HEK293 (cell line): ENCODE measurements around the gene GJC1.
A peak's percentile ranks its signal among the peaks of the same experiment; 100 is the strongest.

ENCODE experiments used
- CTCF ChIA-PET: fragments of 350-600 bp; formaldehyde crosslinking; extraction: SDS; loops from one replicate; lab custom pipeline; 2021; ENCODE audit warnings: antibody characterized with exemption; lab: Yijun Ruan, JAX
- POLR2A ChIA-PET: fragments of 300-600 bp; formaldehyde crosslinking; extraction: SDS; loops from one replicate; lab custom pipeline; 2020; ENCODE audit warnings: antibody characterized with exemption, inconsistent platforms; lab: Yijun Ruan, JAX
- H3K27ac ChIP-seq: fragments of 200-500 bp; sonication (Bioruptor generic); 2 replicates; pipeline ENCODE4 v1.5.1; 2014; ENCODE audit warnings: low read depth, low read length, control low read depth, inconsistent platforms; ENCODE audit errors: extremely low read depth
- H3K36me3 ChIP-seq, 2 experiments: fragments of 200-500 bp in 1 of 2; sonication (Bioruptor generic) in 1 of 2; 1 replicate in 1 of 2; 2 replicates in 1 of 2; pipeline ENCODE4 v1.5.1; 2014 to 2017; ENCODE audit warnings: inconsistent platforms in 2 of 2, low read length in 2 of 2; ENCODE audit not compliant: control insufficient read depth in 2 of 2, insufficient read depth in 1 of 2
- H3K4me1 ChIP-seq: fragments of 200-500 bp; sonication (Bioruptor generic); 2 replicates; pipeline ENCODE4 v1.5.1; 2014; ENCODE audit warnings: mild to moderate bottlenecking, low read length, inconsistent platforms; ENCODE audit not compliant: control insufficient read depth, insufficient read depth
- H3K4me3 ChIP-seq: 2 replicates; pipeline ENCODE4 v1.5.1; 2011; ENCODE audit warnings: low read depth, mild to moderate bottlenecking, control low read depth, low read length, moderate library complexity
- H3K9me3 ChIP-seq: fragments of 200-500 bp; sonication (Bioruptor generic); 2 replicates; pipeline ENCODE4 v1.5.1; 2014; ENCODE audit warnings: low read depth, low read length, inconsistent platforms; ENCODE audit not compliant: control insufficient read depth, insufficient read depth
- EGR2 ChIP-seq: fragments of 450-650 bp; formaldehyde crosslinking; IDR thresholded peaks from 2 replicates; pipeline ENCODE4 v1.5.1; 2016; ENCODE audit warnings: low read depth, missing biosample characterization, missing genetic modification characterization
- GFI1B ChIP-seq: fragments of 450-650 bp; formaldehyde crosslinking; IDR thresholded peaks from 2 replicates; pipeline ENCODE4 v1.5.1; 2016; ENCODE audit warnings: missing biosample characterization, missing genetic modification characterization
- GLI4 ChIP-seq: fragments of 450-650 bp; formaldehyde crosslinking; IDR thresholded peaks from 2 replicates; pipeline ENCODE4 v1.5.1; 2016; ENCODE audit warnings: missing biosample characterization, missing genetic modification characterization
- GLIS1 ChIP-seq: fragments of 450-650 bp; formaldehyde crosslinking; IDR thresholded peaks from 2 replicates; pipeline ENCODE4 v1.5.1; 2016; ENCODE audit warnings: missing biosample characterization, missing genetic modification characterization
- KLF8 ChIP-seq: fragments of 450-650 bp; formaldehyde crosslinking; IDR thresholded peaks from 2 replicates; pipeline ENCODE4 v1.5.1; 2016; ENCODE audit warnings: missing biosample characterization, missing genetic modification characterization
- OSR2 ChIP-seq: fragments of 450-650 bp; formaldehyde crosslinking; IDR thresholded peaks from 2 replicates; pipeline ENCODE4 v1.5.1; 2016; ENCODE audit warnings: missing biosample characterization, missing genetic modification characterization
- PRDM6 ChIP-seq: fragments of 450-650 bp; formaldehyde crosslinking; IDR thresholded peaks from 2 replicates; pipeline ENCODE4 v1.5.1; 2017; ENCODE audit warnings: missing biosample characterization, missing genetic modification characterization
- YY2 ChIP-seq: fragments of 450-650 bp; formaldehyde crosslinking; IDR thresholded peaks from 2 replicates; pipeline ENCODE4 v1.5.1; 2016; ENCODE audit warnings: missing biosample characterization, missing genetic modification characterization
- ZBTB1 ChIP-seq: fragments of 450-650 bp; formaldehyde crosslinking; IDR thresholded peaks from 2 replicates; pipeline ENCODE4 v1.5.1; 2016; ENCODE audit warnings: missing biosample characterization, missing genetic modification characterization
- ZNF112 ChIP-seq: fragments of 450-650 bp; formaldehyde crosslinking; IDR thresholded peaks from 2 replicates; pipeline ENCODE4 v1.5.0; 2017; ENCODE audit warnings: missing biosample characterization, missing genetic modification characterization
- ZNF132 ChIP-seq: fragments of 450-650 bp; formaldehyde crosslinking; IDR thresholded peaks from 2 replicates; pipeline ENCODE4 v1.5.1; 2017; ENCODE audit warnings: missing biosample characterization, missing genetic modification characterization, borderline replicate concordance
- ZNF133 ChIP-seq: fragments of 450-650 bp; formaldehyde crosslinking; IDR thresholded peaks from 2 replicates; pipeline ENCODE4 v1.5.1; 2016; ENCODE audit warnings: missing biosample characterization, missing genetic modification characterization
- ZNF146 ChIP-seq: fragments of 450-650 bp; formaldehyde crosslinking; IDR thresholded peaks from 2 replicates; pipeline ENCODE4 v1.5.1; 2016; ENCODE audit warnings: missing biosample characterization, missing genetic modification characterization
- ZNF202 ChIP-seq: fragments of 450-650 bp; formaldehyde crosslinking; IDR thresholded peaks from 2 replicates; pipeline ENCODE4 v1.5.1; 2016; ENCODE audit warnings: missing biosample characterization, missing genetic modification characterization, borderline replicate concordance
- ZNF211 ChIP-seq: fragments of 450-650 bp; formaldehyde crosslinking; IDR thresholded peaks from 2 replicates; pipeline ENCODE4 v1.5.1; 2016; ENCODE audit warnings: low read depth, missing biosample characterization, missing genetic modification characterization
- ZNF214 ChIP-seq: fragments of 450-650 bp; formaldehyde crosslinking; IDR thresholded peaks from 2 replicates; pipeline ENCODE4 v1.5.1; 2017; ENCODE audit warnings: missing biosample characterization, mild to moderate bottlenecking, missing genetic modification characterization, borderline replicate concordance
- ZNF24 ChIP-seq: fragments of 450-650 bp; formaldehyde crosslinking; IDR thresholded peaks from 2 replicates; pipeline ENCODE4 v1.5.1; 2016; ENCODE audit warnings: missing biosample characterization, missing genetic modification characterization
- ZNF292 ChIP-seq: fragments of 450-650 bp; formaldehyde crosslinking; IDR thresholded peaks from 2 replicates; pipeline ENCODE4 v1.5.1; 2016; ENCODE audit warnings: low read depth, missing biosample characterization, missing genetic modification characterization, borderline replicate concordance
- ZNF350 ChIP-seq: fragments of 450-650 bp; formaldehyde crosslinking; IDR thresholded peaks from 2 replicates; pipeline ENCODE4 v1.5.0; 2017; ENCODE audit warnings: missing biosample characterization, mild to moderate bottlenecking, missing genetic modification characterization
- ZNF354C ChIP-seq: fragments of 450-650 bp; formaldehyde crosslinking; IDR thresholded peaks from 2 replicates; pipeline ENCODE4 v1.5.1; 2016; ENCODE audit warnings: missing biosample characterization, missing genetic modification characterization, low read depth, borderline replicate concordance
- ZNF48 ChIP-seq: fragments of 450-650 bp; formaldehyde crosslinking; IDR thresholded peaks from 2 replicates; pipeline ENCODE4 v1.5.1; 2016; ENCODE audit warnings: missing biosample characterization, missing genetic modification characterization
- ZNF529 ChIP-seq: fragments of 450-650 bp; formaldehyde crosslinking; IDR thresholded peaks from 2 replicates; pipeline ENCODE4 v1.5.1; 2017; ENCODE audit warnings: missing genetic modification characterization, missing biosample characterization; ENCODE audit not compliant: insufficient replicate concordance
- ZNF544 ChIP-seq: fragments of 450-650 bp; formaldehyde crosslinking; IDR thresholded peaks from 2 replicates; pipeline ENCODE4 v1.5.0; 2017; ENCODE audit warnings: missing biosample characterization, missing genetic modification characterization
- ZNF571 ChIP-seq: fragments of 450-650 bp; formaldehyde crosslinking; IDR thresholded peaks from 2 replicates; pipeline ENCODE4 v1.5.0; 2017; ENCODE audit warnings: missing biosample characterization, missing genetic modification characterization
- ZNF664 ChIP-seq: fragments of 450-650 bp; formaldehyde crosslinking; IDR thresholded peaks from 2 replicates; pipeline ENCODE4 v1.5.1; 2016; ENCODE audit warnings: missing biosample characterization, missing genetic modification characterization
- ZNF777 ChIP-seq: fragments of 450-650 bp; formaldehyde crosslinking; IDR thresholded peaks from 2 replicates; pipeline ENCODE4 v1.5.1; 2017; ENCODE audit warnings: missing biosample characterization, missing genetic modification characterization, borderline replicate concordance
- ZNF843 ChIP-seq: fragments of 450-650 bp; formaldehyde crosslinking; IDR thresholded peaks from 2 replicates; pipeline ENCODE4 v1.5.1; 2016; ENCODE audit warnings: missing biosample characterization, missing genetic modification characterization
- ZSCAN30 ChIP-seq: fragments of 450-650 bp; IDR thresholded peaks from 2 replicates; pipeline ENCODE4 v1.5.1; 2018; ENCODE audit warnings: missing biosample characterization, mild to moderate bottlenecking, missing genetic modification characterization, moderate library complexity
- TF ChIP-seq, protein P1 (sequence below): fragments of 450-650 bp; formaldehyde crosslinking; IDR thresholded peaks from 2 replicates; pipeline ENCODE4 v1.5.1; 2016; ENCODE audit warnings: missing biosample characterization, missing genetic modification characterization
- TF ChIP-seq, protein P2 (sequence below): fragments of 450-650 bp; formaldehyde crosslinking; IDR thresholded peaks from 2 replicates; pipeline ENCODE4 v1.5.1; 2017; ENCODE audit warnings: missing biosample characterization, missing genetic modification characterization
- TF ChIP-seq, protein P3 (sequence below): fragments of 450-650 bp; formaldehyde crosslinking; IDR thresholded peaks from 2 replicates; pipeline ENCODE4 v1.5.1; 2017; ENCODE audit warnings: missing biosample characterization, mild to moderate bottlenecking, missing genetic modification characterization, moderate library complexity

The GJC1 gene

DNA sequence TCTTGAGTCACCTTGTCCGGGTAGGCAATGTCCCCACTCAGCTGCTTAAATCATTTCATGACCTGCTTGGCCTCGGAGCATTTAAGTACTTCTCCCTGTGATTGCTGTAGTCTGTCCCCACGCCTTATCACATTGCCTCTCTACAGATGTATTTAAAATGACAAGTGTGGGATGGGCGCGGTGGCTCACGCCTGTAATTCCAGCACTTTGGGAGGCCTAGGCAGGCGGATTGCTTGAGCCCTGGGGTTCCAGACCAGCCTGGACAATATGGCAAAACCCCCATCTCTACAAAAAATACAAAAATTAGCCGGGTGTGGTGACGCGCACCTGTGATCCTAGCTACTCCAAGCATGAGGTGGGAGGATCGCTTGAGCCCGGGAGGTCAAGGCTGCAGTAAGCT is 1.3 kb upstream of the GJC1 start (continued):
- TF ChIP-seq GLIS1 (tag by site-specific recombination) (0 out of 2 replicates have a peak, but pooled peaks have one; percentile 5), ZNF202 (no peak)

- H3K27ac ChIP-seq, result peak overlapping the region; percentile 93
- ChIA-PET POLR2A (interaction anchor here (0.9 to 1.2 kb wide), 3 partner anchors 36 to 318 kb away, joined by 3 to 9 read pairs (median 5); partner anchors contain the start of gene HEXIM1), CTCF (interaction anchor here (0.6 to 3.2 kb wide), 9 partner anchors 8 to 156 kb away, joined by 3 to 40 read pairs (median 5); no protein-coding TSS in a partner anchor)
- TF ChIP-seq ZNF354C (tag by site-specific recombination) (no peak), ZNF350 (tag by site-specific recombination) (no peak), PRDM6 (tag by site-specific recombination) (no peak), YY2 (tag by site-specific recombination) (no peak), ZNF777 (no peak), ZNF664 (tag by site-specific recombination) (no peak), ZNF544 (no peak), ZNF24 (tag by site-specific recombination) (no peak), OSR2 (tag by site-specific recombination) (no peak), ZSCAN30 (tag by site-specific recombination) (no peak), ZNF133 (tag by site-specific recombination) (no peak), KLF8 (tag by site-specific recombination) (peak; percentile 22; the same call in 1 of the 2 replicates), ZNF214 (tag by site-specific recombination) (no peak), ZNF571 (tag by site-specific recombination) (no peak), ZNF132 (tag by site-specific recombination) (no peak), ZBTB1 (tag by site-specific recombination) (no peak), ZNF48 (tag by site-specific recombination) (no peak), ZNF146 (no peak), GLI4 (0 out of 2 replicates have a peak, but pooled peaks have one; percentile 32), ZNF211 (tag by site-specific recombination) (no peak), ZNF843 (tag by site-specific recombination) (no peak), ZNF292 (no peak), ZNF529 (tag by site-specific recombination) (no peak), EGR2 (tag by site-specific recombination) (peak; percentile 65), ZNF112 (tag by site-specific recombination) (no peak), GFI1B (no peak)
- TF ChIP-seq, protein P1, sequence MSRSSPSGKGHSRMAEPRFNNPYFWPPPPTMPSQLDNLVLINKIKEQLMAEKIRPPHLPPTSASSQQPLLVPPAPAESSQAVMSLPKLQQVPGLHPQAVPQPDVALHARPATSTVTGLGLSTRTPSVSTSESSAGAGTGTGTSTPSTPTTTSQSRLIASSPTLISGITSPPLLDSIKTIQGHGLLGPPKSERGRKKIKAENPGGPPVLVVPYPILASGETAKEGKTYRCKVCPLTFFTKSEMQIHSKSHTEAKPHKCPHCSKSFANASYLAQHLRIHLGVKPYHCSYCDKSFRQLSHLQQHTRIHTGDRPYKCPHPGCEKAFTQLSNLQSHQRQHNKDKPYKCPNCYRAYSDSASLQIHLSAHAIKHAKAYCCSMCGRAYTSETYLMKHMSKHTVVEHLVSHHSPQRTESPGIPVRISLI (tag by site-specific recombination), result no peak
- TF ChIP-seq, protein P2, sequence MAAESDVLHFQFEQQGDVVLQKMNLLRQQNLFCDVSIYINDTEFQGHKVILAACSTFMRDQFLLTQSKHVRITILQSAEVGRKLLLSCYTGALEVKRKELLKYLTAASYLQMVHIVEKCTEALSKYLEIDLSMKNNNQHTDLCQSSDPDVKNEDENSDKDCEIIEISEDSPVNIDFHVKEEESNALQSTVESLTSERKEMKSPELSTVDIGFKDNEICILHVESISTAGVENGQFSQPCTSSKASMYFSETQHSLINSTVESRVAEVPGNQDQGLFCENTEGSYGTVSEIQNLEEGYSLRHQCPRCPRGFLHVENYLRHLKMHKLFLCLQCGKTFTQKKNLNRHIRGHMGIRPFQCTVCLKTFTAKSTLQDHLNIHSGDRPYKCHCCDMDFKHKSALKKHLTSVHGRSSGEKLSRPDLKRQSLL, result no peak
- TF ChIP-seq, protein P3, sequence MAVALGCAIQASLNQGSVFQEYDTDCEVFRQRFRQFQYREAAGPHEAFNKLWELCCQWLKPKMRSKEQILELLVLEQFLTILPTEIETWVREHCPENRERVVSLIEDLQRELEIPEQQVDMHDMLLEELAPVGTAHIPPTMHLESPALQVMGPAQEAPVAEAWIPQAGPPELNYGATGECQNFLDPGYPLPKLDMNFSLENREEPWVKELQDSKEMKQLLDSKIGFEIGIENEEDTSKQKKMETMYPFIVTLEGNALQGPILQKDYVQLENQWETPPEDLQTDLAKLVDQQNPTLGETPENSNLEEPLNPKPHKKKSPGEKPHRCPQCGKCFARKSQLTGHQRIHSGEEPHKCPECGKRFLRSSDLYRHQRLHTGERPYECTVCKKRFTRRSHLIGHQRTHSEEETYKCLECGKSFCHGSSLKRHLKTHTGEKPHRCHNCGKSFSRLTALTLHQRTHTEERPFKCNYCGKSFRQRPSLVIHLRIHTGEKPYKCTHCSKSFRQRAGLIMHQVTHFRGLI, result no peak
Observed at GRCh38 chr17:44830359-44831288, 537 bp upstream of the GJC1 start.

More at GRCh38 chr17:44830359-44831288, 537 bp upstream of the GJC1 start:
- H3K9me3 ChIP-seq, result no peaks in the 10 kb centered on the region
- H3K4me3 ChIP-seq, result peak overlapping the region; percentile 78
- H3K36me3 ChIP-seq, result no peaks in the 10 kb centered on the region; a peak in 1 of 3 replicates
- H3K4me1 ChIP-seq, result peaks cover 14% of the 10 kb centered on the region
